Loucy (cell line): ENCODE results near the gene HBE1.

Experiments used
- EZH2phosphoT487 ChIP-seq: fragments of 200-600 bp; IDR thresholded peaks from 2 replicates; pipeline ENCODE4 v1.6.1; 2018; ENCODE audit warnings: antibody characterized with exemption, mild to moderate bottlenecking, moderate library complexity, borderline replicate concordance
- TF ChIP-seq, protein P1 (sequence below): fragments of 200-600 bp; sonication (generic); conservative IDR thresholded peaks from 2 replicates; pipeline ENCODE4 v1.5.1; 2014; ENCODE audit warnings: mild to moderate bottlenecking, antibody characterized with exemption, low read length

DNA sequence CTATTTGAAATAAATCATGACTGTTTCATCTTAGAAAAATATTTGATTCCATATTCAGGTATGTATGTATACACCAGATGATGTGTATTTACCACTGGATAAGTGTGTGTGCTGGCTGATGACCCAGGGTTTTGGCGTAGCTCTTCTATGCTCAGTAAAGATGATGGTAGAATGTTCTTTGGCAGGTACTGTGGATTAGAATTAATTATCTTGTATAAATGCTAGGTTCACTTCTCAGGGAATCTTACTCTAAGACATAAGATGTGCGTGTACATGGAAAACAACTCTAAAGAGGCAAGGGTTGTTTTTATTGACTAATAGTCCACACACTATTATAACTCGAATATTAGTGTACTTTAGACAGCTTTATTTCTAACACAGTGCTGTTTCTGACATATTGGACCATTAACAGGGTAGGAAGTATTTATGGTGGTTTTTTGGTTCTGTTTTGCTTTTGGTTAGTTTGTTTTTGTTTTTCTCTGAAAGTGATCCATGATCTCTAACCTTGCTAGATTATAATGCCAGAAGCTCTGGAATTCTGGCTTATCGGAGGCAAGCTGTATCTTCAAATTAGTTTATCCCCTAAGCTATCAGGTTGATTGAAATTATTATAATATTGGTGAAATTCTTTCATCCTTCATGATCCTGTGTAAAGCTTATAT lies 19.1 kb downstream of the HBE1 start:
- TF ChIP-seq, protein P1, sequence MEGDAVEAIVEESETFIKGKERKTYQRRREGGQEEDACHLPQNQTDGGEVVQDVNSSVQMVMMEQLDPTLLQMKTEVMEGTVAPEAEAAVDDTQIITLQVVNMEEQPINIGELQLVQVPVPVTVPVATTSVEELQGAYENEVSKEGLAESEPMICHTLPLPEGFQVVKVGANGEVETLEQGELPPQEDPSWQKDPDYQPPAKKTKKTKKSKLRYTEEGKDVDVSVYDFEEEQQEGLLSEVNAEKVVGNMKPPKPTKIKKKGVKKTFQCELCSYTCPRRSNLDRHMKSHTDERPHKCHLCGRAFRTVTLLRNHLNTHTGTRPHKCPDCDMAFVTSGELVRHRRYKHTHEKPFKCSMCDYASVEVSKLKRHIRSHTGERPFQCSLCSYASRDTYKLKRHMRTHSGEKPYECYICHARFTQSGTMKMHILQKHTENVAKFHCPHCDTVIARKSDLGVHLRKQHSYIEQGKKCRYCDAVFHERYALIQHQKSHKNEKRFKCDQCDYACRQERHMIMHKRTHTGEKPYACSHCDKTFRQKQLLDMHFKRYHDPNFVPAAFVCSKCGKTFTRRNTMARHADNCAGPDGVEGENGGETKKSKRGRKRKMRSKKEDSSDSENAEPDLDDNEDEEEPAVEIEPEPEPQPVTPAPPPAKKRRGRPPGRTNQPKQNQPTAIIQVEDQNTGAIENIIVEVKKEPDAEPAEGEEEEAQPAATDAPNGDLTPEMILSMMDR = no peak
- TF ChIP-seq EZH2phosphoT487 = no peak
